Stimulated activated naive CD4-positive, alpha-beta T cell (primary cell): ENCODE measurements around the gene ERCC5.

Experiments used
- DNase-seq, 6 experiments: peaks; one replicate each; lab custom pipeline; 2025; lab: John Stamatoyannopoulos, UW

Gene ERCC5

DNA sequence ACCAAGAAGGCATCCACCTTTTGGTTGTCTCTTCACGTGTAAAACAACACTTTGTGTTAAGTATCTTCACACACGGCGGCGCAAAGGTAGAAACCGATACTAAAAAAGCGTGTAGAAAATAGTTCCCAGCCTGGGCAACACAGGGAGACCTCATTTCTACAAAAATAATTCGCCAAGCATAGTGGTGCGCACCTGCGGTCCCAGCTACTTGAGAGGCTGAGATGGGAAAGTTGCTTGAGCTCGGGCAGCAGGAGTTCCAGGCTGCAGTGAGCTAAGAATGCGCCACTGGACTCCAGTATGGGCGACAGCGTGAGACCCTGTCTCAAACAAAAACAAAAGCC, 573 bp upstream of the ERCC5 start:
- no peak for DNase-seq

DNA sequence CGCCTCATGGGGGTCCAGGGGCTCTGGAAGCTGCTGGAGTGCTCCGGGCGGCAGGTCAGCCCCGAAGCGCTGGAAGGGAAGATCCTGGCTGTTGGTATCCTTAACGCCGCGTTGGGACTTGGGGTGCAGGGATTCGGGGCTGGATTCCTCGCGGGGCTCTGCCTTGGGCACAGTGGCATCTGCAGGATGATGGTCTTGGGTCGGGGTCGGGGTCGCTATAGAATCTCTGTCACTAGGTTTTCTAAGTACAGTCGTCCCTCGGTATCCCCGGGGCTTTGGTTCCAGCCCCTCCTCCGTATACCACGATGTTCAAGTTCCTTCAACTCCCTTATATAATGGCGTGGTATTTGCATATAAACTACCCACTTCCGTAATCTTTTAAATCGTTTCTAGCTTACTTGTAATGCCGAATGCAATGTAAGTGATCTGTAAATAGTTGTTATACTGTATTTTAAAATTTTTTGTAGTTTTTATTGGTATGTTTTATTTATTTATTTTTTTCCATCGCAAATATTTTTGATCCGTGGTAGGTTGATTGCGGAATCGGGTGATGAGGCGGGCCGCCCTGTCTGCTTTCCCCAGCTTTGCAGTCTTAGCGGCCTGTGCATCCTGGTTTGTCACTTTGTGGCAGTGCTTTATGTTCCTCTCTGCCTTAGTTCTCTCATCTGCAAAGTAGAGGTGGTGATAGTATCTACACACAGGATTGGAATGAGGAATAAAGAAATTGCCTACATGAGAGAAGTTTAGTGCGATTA, 606 bp downstream of the ERCC5 start:
- peak; percentile 30 to 83 (median 65) for DNase-seq

- DNase-seq: peak in 2 of 6 experiments; percentile 45 to 46
Measured at GRCh38 chr13:102847272-102848234, 1.7 kb downstream of the ERCC5 start.

DNA sequence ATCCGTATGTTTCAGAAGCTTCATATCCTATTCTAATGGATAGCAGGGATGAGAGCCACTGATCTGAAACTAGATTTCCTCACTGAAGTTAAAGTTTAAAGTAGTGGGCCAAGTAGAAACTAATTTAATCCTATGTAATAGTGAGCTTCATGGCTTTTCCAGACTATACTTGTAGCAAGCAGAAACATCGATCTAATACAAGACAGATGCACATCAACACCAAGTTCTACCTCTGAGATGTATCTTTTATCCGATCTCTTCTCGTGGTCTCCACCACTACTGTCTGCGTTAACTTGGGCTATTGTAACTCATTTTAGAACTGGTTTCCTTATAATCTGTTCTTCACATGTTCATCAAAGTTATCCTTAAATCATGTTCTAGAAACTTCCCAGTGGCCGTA, 3.1 kb downstream of the ERCC5 start:
- DNase-seq: no peak

GRCh38 chr13:102852556-102852955, 6.7 kb downstream of the ERCC5 start:
- DNase-seq: no peak

GRCh38 chr13:102854675-102855074, 8.8 kb downstream of the ERCC5 start:
- peak in 1 of 6 experiments; percentile 11 for DNase-seq

DNA sequence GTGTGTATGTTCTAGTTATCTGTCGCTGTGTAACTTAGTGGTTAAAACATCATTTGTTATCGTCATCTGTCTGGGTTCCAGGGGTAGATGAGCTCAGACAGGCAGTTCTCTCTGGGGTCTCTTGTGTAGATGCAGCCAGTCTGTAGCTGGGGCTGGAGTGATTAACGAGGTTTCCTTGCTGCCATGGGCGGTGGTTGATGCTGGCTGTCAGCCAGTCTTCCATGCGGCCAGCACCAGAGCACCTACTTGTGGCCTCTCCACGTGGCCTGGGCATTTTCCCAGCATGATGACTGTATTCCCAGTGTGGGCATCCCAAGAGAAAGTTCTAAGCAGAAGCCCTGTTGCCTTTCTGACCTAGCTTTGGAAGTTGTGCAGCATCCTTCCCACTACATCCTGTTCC, 10.7 kb downstream of the ERCC5 start:
- no peak for DNase-seq

- no peak for DNase-seq
Measured at GRCh38 chr13:102862624-102863210, 16.9 kb downstream of the ERCC5 start.

DNA sequence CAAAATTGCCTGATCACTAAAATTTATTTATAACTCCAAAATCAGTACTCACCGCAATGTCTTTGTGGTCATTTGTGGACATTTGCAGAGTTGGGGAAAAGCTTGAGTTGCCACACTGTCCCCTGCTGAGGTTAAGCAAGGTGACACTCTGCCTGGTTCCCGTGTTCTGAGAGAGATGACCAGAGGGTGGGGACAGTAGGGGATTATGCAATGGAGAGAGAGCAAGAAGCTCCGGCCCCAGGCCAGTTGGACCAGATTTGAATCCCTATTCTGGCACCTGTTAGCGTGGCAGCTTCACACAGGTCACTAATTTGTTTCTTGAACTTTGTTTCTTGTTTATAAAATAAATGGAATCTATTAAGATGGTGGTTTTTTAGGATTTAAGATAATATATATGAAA, 17.8 kb downstream of the ERCC5 start:
- no peak for DNase-seq

DNA sequence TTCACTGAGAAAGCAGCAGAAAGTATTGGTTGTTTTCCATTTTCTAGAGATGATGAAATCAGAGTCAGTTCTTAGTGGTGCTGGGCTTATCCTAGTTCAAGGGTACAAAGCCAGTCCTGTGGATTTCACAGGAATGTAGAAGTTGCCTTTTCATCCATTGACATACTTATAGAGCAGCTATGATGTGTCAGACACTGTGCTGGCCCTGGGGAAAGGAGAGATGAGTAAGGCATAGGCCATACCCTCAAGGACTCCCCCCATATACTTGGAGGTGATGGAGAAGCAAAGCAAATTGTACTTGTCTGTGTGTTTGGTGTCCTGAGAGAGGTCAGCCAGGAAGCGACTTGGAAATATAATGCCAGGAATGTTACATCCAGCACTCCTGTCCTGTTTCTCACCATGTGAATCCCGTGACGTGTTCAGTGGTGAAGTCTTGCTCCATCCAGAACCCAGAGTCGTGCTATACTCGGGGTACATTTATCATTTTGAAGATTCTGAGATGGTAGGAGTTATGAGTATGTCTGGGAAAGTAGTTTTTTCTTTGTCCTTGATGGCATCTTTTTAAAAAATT, 22.6 kb downstream of the ERCC5 start:
- no peak for DNase-seq

- no peak for DNase-seq
Measured at GRCh38 chr13:102869948-102870676, 24.3 kb downstream of the ERCC5 start.

GRCh38 chr13:102870677-102871415, 25.0 kb downstream of the ERCC5 start:
- DNase-seq: peak in 5 of 6 experiments; percentile 7 to 50 (median 20)

DNA sequence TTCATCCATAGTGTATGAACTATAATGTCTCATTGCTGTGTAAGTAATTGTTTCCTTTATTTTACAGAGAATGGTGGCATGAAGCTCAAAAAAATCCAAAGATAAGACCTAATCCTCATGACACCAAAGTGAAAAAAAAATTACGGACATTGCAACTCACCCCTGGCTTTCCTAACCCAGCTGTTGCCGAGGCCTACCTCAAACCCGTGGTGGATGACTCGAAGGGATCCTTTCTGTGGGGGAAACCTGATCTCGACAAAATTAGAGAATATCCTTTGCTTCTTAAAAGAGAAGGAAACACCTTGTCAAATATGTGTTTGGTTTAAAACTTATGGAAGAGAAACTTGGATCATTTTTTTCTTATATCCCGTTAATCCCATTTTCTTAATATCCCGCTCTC, 26.3 kb downstream of the ERCC5 start:
- DNase-seq: no peak

GRCh38 chr13:102872531-102872930, 26.7 kb downstream of the ERCC5 start:
- DNase-seq: no peak

GRCh38 chr13:102873653-102874052, 27.8 kb downstream of the ERCC5 start:
- no peak for DNase-seq

GRCh38 chr13:102875256-102875655, 29.4 kb downstream of the ERCC5 start:
- no peak for DNase-seq

DNA sequence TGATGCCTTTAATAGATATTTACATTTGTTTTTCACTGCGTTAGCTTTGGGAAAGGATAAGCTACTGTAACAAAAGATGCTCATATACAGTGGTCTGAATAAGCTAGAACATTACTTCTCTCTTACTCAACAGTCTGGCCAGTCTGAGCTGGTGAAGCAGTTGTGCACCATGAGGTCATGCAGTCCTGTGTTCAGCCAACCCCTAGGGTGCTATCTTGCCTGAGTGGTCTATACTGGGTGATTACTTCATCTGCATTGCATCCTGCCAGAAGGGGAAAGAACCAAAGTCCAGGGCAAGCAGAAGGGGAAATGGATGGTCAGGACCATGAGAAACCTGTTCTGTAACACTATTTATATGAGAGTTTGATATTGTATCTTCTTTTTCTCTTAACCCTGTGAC, 31.5 kb downstream of the ERCC5 start:
- no peak for DNase-seq

GRCh38 chr13:102878481-102878880, 32.6 kb downstream of the ERCC5 start:
- DNase-seq: no peak

DNA sequence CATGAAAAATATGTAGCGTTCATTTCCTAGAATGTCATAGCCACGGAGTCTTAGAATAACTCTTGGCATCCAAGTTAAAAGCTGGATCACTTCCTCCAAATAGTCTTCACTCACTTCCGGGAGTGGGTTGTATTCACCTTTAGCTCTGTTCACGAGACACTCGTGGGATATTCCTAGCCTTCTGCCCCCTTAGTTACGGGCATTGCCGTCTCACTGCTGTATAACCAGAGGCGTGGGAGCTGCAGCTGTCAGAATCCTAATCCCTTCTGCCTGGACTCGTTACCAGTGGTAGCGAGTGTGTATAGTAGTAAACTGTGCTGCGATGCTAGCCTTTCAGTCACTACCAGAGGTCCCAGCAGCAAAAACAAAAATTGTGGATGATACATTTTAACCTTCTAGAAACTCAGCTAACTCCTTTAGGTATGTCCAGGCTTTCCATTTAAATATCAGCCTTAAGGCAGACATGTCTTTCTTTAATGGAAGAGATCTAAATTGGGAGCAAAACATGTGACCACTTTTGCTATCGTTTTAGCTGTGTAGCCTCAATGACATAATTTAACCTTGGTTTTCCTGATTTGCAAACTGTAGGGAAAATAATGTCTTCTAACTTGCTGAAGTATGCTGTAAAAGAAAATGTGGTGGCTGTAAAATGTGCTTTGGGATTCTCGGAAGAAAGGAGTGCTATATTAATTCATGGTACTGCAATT, 34.1 kb downstream of the ERCC5 start:
- DNase-seq: no peak
